Esophagus squamous epithelium (tissue), 4 donors: Measurements from ENCODE around the gene PTCH1.

ENCODE experiments used
- CTCF ChIP-seq, 6 experiments: fragments of 450-650 bp in 4 of 6; fragments of 200-600 bp in 2 of 6; sonication (generic) in 2 of 6; IDR thresholded peaks; one replicate each; pipeline ENCODE4 v1.5.1; 2016 to 2019; ENCODE audit warnings: antibody characterized with exemption in 6 of 6, mild to moderate bottlenecking in 4 of 6, moderate library complexity in 4 of 6
- POLR2A ChIP-seq, 4 donors: fragments of 450-650 bp; IDR thresholded peaks; one replicate each; pipeline ENCODE4 v1.6.1; 2017; ENCODE audit warnings: antibody characterized with exemption in 4 of 4, mild to moderate bottlenecking in 4 of 4, moderate library complexity in 3 of 4

DNA sequence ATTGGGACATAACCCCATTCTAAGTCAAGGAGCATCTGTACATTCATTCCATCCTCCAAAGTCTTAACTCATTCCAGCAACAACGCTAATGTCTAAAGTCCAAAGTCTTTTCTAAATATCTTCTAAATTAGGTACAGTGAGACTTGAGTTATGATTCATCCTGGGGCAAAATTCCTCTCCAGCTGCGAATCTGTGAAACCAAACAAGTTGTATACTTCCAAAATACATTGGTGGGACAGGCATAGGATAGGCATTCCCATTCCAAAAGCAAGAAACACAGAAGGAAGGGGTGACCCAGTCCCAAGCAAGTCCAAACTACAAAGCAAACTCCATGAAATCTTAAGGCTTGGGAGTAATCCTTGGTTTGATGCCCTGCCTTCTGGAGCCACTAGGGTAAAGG is 101.6 kb downstream of the PTCH1 start:
- TF ChIP-seq CTCF (IDR thresholded peaks at IDR 0.05) (no peak), POLR2A (IDR thresholded peaks at IDR 0.05) (no peak)
